WTC11 (cell line): ENCODE data around the gene NOS1. TPM values are rescaled to one million over a fixed set of nuclear protein-coding genes. Genes with fewer than 3 reads are reported as not detected.

Source experiments
- ATAC-seq: fragments of 200-7000 bp; cut with Tn5 transposase; 2 replicates; pipeline ENCODE4 v1.10.0; 2021; ENCODE audit warnings: mild to moderate bottlenecking, moderate library complexity
- CTCF ChIA-PET: fragments of 300-600 bp; sonication (Branson Sonifier 250); formaldehyde crosslinking; loops from one replicate; lab custom pipeline; 2021; ENCODE audit warnings: antibody characterized with exemption; lab: Charles Lee
- POLR2A ChIA-PET: fragments of 350-600 bp; sonication (Branson Sonifier 250); formaldehyde crosslinking; loops from one replicate; lab custom pipeline; 2021; ENCODE audit warnings: antibody characterized with exemption; lab: Charles Lee
- DNase-seq: peaks from one replicate; pipeline ENCODE4 v3.0.0; 2021; ENCODE audit warnings: low spot score
- H3K27ac Mint-ChIP-seq: 2 replicates; pipeline ENCODE4 v1.8.0; 2021; ENCODE audit warnings: mixed read lengths
- H3K27me3 Mint-ChIP-seq: 2 replicates; pipeline ENCODE4 v1.8.0; 2021; ENCODE audit warnings: low read depth, mild to moderate bottlenecking, moderate library complexity, mixed read lengths
- H3K36me3 Mint-ChIP-seq: 2 replicates; pipeline ENCODE4 v1.8.0; 2021; ENCODE audit warnings: mixed read lengths
- H3K4me1 Mint-ChIP-seq: 2 replicates; pipeline ENCODE4 v1.8.0; 2022; ENCODE audit warnings: mixed read lengths
- H3K4me3 Mint-ChIP-seq: 2 replicates; pipeline ENCODE4 v1.8.0; 2021; ENCODE audit warnings: mild to moderate bottlenecking, moderate library complexity, mixed read lengths
- H3K9me3 Mint-ChIP-seq: 2 replicates; pipeline ENCODE4 v1.8.0; 2021; ENCODE audit warnings: mixed read lengths
- ATF1 ChIP-seq: sonication (generic); formaldehyde crosslinking; IDR thresholded peaks from 2 replicates; pipeline ENCODE4 v1.8.1; 2023; ENCODE audit warnings: mild to moderate bottlenecking, moderate library complexity, missing genetic modification reagents
- FOXK1 ChIP-seq: sonication (generic); formaldehyde crosslinking; IDR thresholded peaks from 2 replicates; pipeline ENCODE4 v1.8.0; 2022; ENCODE audit warnings: mild to moderate bottlenecking, moderate library complexity, missing genetic modification reagents
- GRHL2 ChIP-seq: fragments of 250-450 bp; sonication (Bioruptor Pico); IDR thresholded peaks from 2 replicates; pipeline ENCODE4 v1.8.0; 2022; ENCODE audit warnings: mild to moderate bottlenecking, moderate library complexity; ENCODE audit not compliant: insufficient replicate concordance, severe bottlenecking
- JUN ChIP-seq: sonication (generic); formaldehyde crosslinking; IDR thresholded peaks from 2 replicates; pipeline ENCODE4 v1.8.0; 2023; ENCODE audit warnings: mild to moderate bottlenecking, missing genetic modification reagents
- MYBL2 ChIP-seq: sonication (generic); formaldehyde crosslinking; IDR thresholded peaks from 2 replicates; pipeline ENCODE4 v1.8.1; 2023; ENCODE audit warnings: mild to moderate bottlenecking, moderate library complexity, missing genetic modification reagents
- RORB ChIP-seq: fragments of 250-450 bp; sonication (Bioruptor Pico); IDR thresholded peaks from 2 replicates; pipeline ENCODE4 v1.9.0; 2021; ENCODE audit warnings: mild to moderate bottlenecking
- SP1 ChIP-seq: sonication (generic); formaldehyde crosslinking; conservative IDR thresholded peaks from 2 replicates; pipeline ENCODE4 v1.8.1; 2022; ENCODE audit warnings: missing genetic modification reagents
- TCF7 ChIP-seq: sonication (generic); formaldehyde crosslinking; IDR thresholded peaks from 2 replicates; pipeline ENCODE4 v1.8.0; 2022; ENCODE audit warnings: mild to moderate bottlenecking, low read depth, missing genetic modification reagents, moderate library complexity
- ZBTB21 ChIP-seq: sonication (generic); formaldehyde crosslinking; IDR thresholded peaks from 2 replicates; pipeline ENCODE4 v1.8.1; 2023; ENCODE audit warnings: mild to moderate bottlenecking, missing genetic modification reagents, borderline replicate concordance
- ZNF138 ChIP-seq: sonication (generic); formaldehyde crosslinking; conservative IDR thresholded peaks from 2 replicates; pipeline ENCODE4 v1.8.1; 2022; ENCODE audit warnings: mild to moderate bottlenecking, moderate library complexity, missing genetic modification reagents
- total RNA-seq: library from RNA; stranded (reverse); gene quantifications from 3 replicates; pipeline ENCODE4 v1.2.3, GENCODE V29; 2021
- TF ChIP-seq, protein P1 (sequence below): sonication (generic); formaldehyde crosslinking; IDR thresholded peaks from 2 replicates; pipeline ENCODE4 v1.8.0; 2022; ENCODE audit warnings: mild to moderate bottlenecking, missing genetic modification reagents
- TF ChIP-seq, protein P2 (sequence below): fragments of 250-450 bp; sonication (Bioruptor Pico); IDR thresholded peaks from 2 replicates; pipeline ENCODE4 v1.8.0; 2021; ENCODE audit warnings: mild to moderate bottlenecking
- TF ChIP-seq, protein P3 (sequence below): sonication (generic); formaldehyde crosslinking; IDR thresholded peaks from 2 replicates; pipeline ENCODE4 v1.8.1; 2023; ENCODE audit warnings: mild to moderate bottlenecking, missing genetic modification reagents, moderate library complexity
- TF ChIP-seq, protein P4 (sequence below): fragments of 250-450 bp; sonication (Bioruptor Pico); IDR thresholded peaks from 2 replicates; pipeline ENCODE4 v1.9.0; 2021; ENCODE audit warnings: mild to moderate bottlenecking
- TF ChIP-seq, protein P5 (sequence below): sonication (generic); formaldehyde crosslinking; IDR thresholded peaks from 2 replicates; pipeline ENCODE4 v1.8.1; 2023; ENCODE audit warnings: mild to moderate bottlenecking, missing genetic modification reagents, moderate library complexity

The NOS1 gene
- total RNA-seq, 1 experiment from 2014 or later: 4.5 TPM

DNA sequence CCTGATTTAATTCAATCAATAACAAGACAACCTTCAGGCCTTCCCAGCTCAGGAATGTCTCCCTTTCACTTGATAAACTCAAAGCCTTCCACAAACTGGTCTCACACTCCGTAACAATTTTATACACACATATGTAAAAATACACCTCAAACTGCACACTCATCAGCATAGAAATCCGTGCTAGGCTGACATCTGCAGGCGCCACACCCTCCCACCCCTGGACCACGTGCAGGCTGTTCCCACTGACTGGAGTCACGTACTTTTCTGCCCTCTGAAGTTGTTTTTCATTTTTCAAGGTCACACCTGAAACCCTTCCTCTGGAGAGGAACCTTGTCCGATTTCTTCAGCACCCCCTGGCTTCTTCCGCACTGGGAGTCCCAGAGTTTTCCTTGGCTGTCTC lies 198.8 kb downstream of the NOS1 start:
- TF ChIP-seq, protein P1, sequence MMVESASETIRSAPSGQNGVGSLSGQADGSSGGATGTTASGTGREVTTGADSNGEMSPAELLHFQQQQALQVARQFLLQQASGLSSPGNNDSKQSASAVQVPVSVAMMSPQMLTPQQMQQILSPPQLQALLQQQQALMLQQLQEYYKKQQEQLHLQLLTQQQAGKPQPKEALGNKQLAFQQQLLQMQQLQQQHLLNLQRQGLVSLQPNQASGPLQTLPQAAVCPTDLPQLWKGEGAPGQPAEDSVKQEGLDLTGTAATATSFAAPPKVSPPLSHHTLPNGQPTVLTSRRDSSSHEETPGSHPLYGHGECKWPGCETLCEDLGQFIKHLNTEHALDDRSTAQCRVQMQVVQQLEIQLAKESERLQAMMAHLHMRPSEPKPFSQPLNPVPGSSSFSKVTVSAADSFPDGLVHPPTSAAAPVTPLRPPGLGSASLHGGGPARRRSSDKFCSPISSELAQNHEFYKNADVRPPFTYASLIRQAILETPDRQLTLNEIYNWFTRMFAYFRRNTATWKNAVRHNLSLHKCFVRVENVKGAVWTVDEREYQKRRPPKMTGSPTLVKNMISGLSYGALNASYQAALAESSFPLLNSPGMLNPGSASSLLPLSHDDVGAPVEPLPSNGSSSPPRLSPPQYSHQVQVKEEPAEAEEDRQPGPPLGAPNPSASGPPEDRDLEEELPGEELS (CRISPR knock-in tag): no peak
- TF ChIP-seq FOXK1: no peak
- no peak for TF ChIP-seq ZNF138
- no peak for TF ChIP-seq SP1 (CRISPR knock-in tag)
- no peak for TF ChIP-seq ZBTB21 (CRISPR knock-in tag)
- TF ChIP-seq JUN (CRISPR knock-in tag): no peak
- TF ChIP-seq, protein P2, sequence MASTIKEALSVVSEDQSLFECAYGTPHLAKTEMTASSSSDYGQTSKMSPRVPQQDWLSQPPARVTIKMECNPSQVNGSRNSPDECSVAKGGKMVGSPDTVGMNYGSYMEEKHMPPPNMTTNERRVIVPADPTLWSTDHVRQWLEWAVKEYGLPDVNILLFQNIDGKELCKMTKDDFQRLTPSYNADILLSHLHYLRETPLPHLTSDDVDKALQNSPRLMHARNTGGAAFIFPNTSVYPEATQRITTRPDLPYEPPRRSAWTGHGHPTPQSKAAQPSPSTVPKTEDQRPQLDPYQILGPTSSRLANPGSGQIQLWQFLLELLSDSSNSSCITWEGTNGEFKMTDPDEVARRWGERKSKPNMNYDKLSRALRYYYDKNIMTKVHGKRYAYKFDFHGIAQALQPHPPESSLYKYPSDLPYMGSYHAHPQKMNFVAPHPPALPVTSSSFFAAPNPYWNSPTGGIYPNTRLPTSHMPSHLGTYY (CRISPR knock-in tag): no peak
- no peak for TF ChIP-seq RORB
- no peak for TF ChIP-seq ATF1 (CRISPR knock-in tag)
- ChIA-PET CTCF (interaction anchor here (1.2 kb wide), 1 partner anchor 892 kb away, joined by 3 read pairs; no protein-coding TSS in a partner anchor), POLR2A (no interaction called here)
- peaks cover 85% of the 10 kb centered on the region for H3K36me3 Mint-ChIP-seq
- no peaks in the 10 kb centered on the region for H3K27me3 Mint-ChIP-seq
- H3K4me3 Mint-ChIP-seq: no peak overlapping the region
- ATAC-seq (no peak), DNase-seq (no peak)
- H3K27ac Mint-ChIP-seq: 0 out of 2 replicates have a peak overlapping the region, but pooled peaks have one; percentile 54
- H3K4me1 Mint-ChIP-seq: no peaks in the 10 kb centered on the region
- H3K9me3 Mint-ChIP-seq: no peaks in the 10 kb centered on the region

DNA sequence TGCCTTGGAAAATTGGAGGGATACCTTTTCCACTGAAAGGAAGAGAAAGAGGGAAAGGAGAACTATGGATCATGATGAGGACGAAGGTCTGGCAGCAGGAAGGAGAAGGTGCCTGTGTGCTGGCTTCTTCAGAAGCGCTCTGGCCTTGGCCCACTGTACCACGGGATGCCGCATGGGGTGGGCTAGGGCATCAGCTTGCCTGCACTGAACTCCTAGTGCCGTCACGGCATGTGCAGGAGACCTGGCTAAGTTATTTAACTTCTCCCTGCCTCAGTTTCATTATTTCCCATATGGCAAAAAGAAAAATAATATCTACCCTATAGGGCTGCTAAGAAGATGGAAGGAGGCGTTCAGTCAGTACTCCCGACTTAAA lies 199.3 kb downstream of the NOS1 start:
- POLR2A ChIA-PET: no interaction called here
- ATAC-seq: no peak

DNA sequence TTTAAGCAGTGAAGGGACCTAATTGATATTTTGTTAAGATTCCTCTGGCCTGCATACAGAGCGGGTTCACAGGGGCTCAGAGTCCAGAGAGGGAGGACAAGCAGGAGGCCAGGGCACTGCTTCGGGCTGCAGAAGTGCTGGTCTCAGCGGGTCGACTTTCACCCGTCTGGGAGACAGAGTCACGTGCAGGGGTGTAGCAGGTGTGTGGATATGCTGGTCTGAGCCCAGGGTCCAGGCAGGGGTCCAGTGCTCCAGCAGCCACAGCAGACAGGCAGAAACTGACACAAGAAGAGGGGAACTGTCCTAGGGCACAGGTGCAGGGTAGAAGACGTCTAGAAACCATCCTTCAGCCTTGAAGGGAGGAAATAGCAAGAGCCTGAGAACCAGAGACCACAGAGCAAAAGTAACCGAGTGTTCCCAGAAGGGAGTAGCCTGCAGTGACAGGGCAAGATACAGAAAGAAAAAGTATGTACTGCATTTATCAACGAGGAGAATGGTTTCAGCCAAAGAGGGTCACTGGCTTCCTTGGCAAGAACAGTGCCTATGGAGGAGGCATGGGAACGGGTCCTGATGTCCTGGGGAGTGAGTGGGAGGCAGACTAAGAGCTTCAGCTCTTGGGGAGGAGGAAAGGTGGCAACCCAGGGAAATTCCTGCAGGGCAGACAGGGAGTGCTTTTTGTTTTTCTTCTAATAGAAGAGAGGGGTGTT lies 199.8 kb downstream of the NOS1 start:
- Mint-ChIP-seq H3K9me3 (no peaks in the 10 kb centered on the region), H3K36me3 (peaks cover 82% of the 10 kb centered on the region)
- POLR2A ChIA-PET: no interaction called here

More for the DNA sequence above, 199.3 kb downstream of the NOS1 start:
- no peak overlapping the region for H3K27ac Mint-ChIP-seq
- TF ChIP-seq, protein P3, sequence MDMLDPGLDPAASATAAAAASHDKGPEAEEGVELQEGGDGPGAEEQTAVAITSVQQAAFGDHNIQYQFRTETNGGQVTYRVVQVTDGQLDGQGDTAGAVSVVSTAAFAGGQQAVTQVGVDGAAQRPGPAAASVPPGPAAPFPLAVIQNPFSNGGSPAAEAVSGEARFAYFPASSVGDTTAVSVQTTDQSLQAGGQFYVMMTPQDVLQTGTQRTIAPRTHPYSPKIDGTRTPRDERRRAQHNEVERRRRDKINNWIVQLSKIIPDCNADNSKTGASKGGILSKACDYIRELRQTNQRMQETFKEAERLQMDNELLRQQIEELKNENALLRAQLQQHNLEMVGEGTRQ (CRISPR knock-in tag): no peak
- TF ChIP-seq GRHL2: no peak
- TF ChIP-seq, protein P4, sequence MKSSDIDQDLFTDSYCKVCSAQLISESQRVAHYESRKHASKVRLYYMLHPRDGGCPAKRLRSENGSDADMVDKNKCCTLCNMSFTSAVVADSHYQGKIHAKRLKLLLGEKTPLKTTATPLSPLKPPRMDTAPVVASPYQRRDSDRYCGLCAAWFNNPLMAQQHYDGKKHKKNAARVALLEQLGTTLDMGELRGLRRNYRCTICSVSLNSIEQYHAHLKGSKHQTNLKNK (CRISPR knock-in tag): no peak
- TF ChIP-seq, protein P5, sequence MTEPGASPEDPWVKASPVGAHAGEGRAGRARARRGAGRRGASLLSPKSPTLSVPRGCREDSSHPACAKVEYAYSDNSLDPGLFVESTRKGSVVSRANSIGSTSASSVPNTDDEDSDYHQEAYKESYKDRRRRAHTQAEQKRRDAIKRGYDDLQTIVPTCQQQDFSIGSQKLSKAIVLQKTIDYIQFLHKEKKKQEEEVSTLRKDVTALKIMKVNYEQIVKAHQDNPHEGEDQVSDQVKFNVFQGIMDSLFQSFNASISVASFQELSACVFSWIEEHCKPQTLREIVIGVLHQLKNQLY (CRISPR knock-in tag): no peak
- TF ChIP-seq MYBL2 (CRISPR knock-in tag): no peak
- no peak for TF ChIP-seq TCF7 (CRISPR knock-in tag)
- no peak for DNase-seq
- no peak overlapping the region for H3K4me3 Mint-ChIP-seq
- no peaks in the 10 kb centered on the region for H3K4me1 Mint-ChIP-seq
- no peaks in the 10 kb centered on the region for H3K9me3 Mint-ChIP-seq
- CTCF ChIA-PET: interaction anchor here (1.2 kb wide), 1 partner anchor 893 kb away, joined by 3 read pairs; no protein-coding TSS in a partner anchor
- H3K36me3 Mint-ChIP-seq: peaks cover 87% of the 10 kb centered on the region
- H3K27me3 Mint-ChIP-seq: no peaks in the 10 kb centered on the region

More for the DNA sequence above, 199.8 kb downstream of the NOS1 start:
- Mint-ChIP-seq H3K27me3 (no peaks in the 10 kb centered on the region), H3K27ac (no peak overlapping the region), H3K4me1 (no peaks in the 10 kb centered on the region), H3K4me3 (no peak overlapping the region)
- DNase-seq (no peak), ATAC-seq (no peak)
- TF ChIP-seq GRHL2: no peak
- TF ChIP-seq, all 79 proteins: peak for 0
- CTCF ChIA-PET: interaction anchor here (1.2 kb wide), 1 partner anchor 893 kb away, joined by 3 read pairs; no protein-coding TSS in a partner anchor
